Measurements from ENCODE around the gene CNKSR1. TPM values are rescaled to one million over a fixed set of nuclear protein-coding genes. Genes with fewer than 3 reads are reported as not detected.

The CNKSR1 gene
- total and polyA plus RNA-seq, 2 of the 8 experiments (the other 6 are each of a cell fraction or from before 2014, with no cell fraction given), result 13.9 to 14.5 TPM

- no peak for TF ChIP-seq TCF12 (IDR thresholded peaks at IDR 0.05; ENCODE audit: low read depth, low read length)
- POLR2A ChIA-PET (ENCODE audit: partially characterized antibody), result interaction anchor here (0.7 to 1.3 kb wide), 2 partner anchors 15 to 72 kb away, joined by 3 read pairs; partner anchors contain the start of gene CATSPER4
Observed at GRCh38 chr1:26175346-26175745, 1.9 kb upstream of the CNKSR1 start.

More at GRCh38 chr1:26175346-26175745, 1.9 kb upstream of the CNKSR1 start:
- WGBS, 2 experiments (ENCODE audit: extremely low coverage in 1 of 2, insufficient coverage in 1 of 2, insufficient read length in 1 of 2, insufficient replicate concordance in 2 of 2, low coverage in 1 of 2, low lambda C conversion rate in 2 of 2, missing lambda C conversion rate in 1 of 2), result 87% methylated on average over 3 of the region's 8 CpGs; no CpG with 5 or more reads in 1 of the 2 experiments
- Histone ChIP-seq H3K36me3 (ENCODE audit: control insufficient read depth in 2 of 4, insufficient read depth in 4 of 4, low read length in 3 of 4) (no peaks in the 10 kb centered on the region; a peak in 1 of 8 replicates), H3K4me1 (replicated peaks in 1 of 4; ENCODE audit: control insufficient read depth in 3 of 4, insufficient read depth in 4 of 4, low read length in 3 of 4) (peaks cover 0 to 6% (median 2%) of the 10 kb centered on the region in 4 experiments; a peak in 6 of 7 replicates), H3K9ac (replicated peaks in 1 of 4; ENCODE audit: extremely low read depth in 1 of 4, low read depth in 3 of 4, low read length in 3 of 4) (no peak overlapping the region), H3K18ac (ENCODE audit: extremely low read depth, low read length) (no peak overlapping the region), H3K4me2 (ENCODE audit: insufficient read depth in 1 of 2, low read depth in 2 of 2, low read length in 2 of 2) (no peak overlapping the region), H3K4me3 (ENCODE audit: extremely low read depth in 1 of 4, insufficient read depth in 2 of 4, low read depth in 3 of 4, low read length in 4 of 4) (no peak overlapping the region), H2BK15ac (ENCODE audit: low read length) (no peak overlapping the region), H4K20me1 (replicated peaks in 1 of 2; ENCODE audit: control insufficient read depth in 1 of 2, insufficient read depth in 2 of 2, low read length in 2 of 2) (peaks cover 2 to 4% of the 10 kb centered on the region in 2 experiments), H4K91ac (replicated peaks; ENCODE audit: insufficient read length, low read length) (no peak overlapping the region), H2BK12ac (ENCODE audit: low read depth, low read length) (no peak overlapping the region), H2AFZ (ENCODE audit: low read length) (no peak overlapping the region), H3K4ac (replicated peaks; ENCODE audit: insufficient read length, low read depth, low read length) (no peak overlapping the region), H2BK5ac (ENCODE audit: low read depth, low read length) (no peak overlapping the region), H3K27ac (ENCODE audit: low read depth, low read length) (no peak overlapping the region), H3K14ac (ENCODE audit: insufficient read length) (no peak overlapping the region), H3K27me3 (replicated peaks in 1 of 4; ENCODE audit: control insufficient read depth in 3 of 4, extremely low read depth in 1 of 4, insufficient read depth in 3 of 4, low read length in 3 of 4) (no peaks in the 10 kb centered on the region), H3K79me2 (ENCODE audit: control insufficient read depth in 1 of 2, insufficient read depth in 2 of 2, low read length in 2 of 2) (peaks cover 0 to 4% of the 10 kb centered on the region in 2 experiments; a peak in 2 of 4 replicates), H2AK5ac (ENCODE audit: low read depth, low read length) (no peak overlapping the region), H4K5ac (ENCODE audit: insufficient read length, low read depth, low read length) (no peak overlapping the region), H3K23ac (ENCODE audit: insufficient read length) (no peak overlapping the region), H3K56ac (replicated peaks; ENCODE audit: insufficient read length, low read depth, low read length) (no peak overlapping the region), H2BK120ac (replicated peaks; ENCODE audit: low read depth, low read length) (no peak overlapping the region), H3K9me3 (ENCODE audit: insufficient read depth in 2 of 2, low read depth in 1 of 2, low read length in 1 of 2) (no peaks in the 10 kb centered on the region), H3K79me1 (ENCODE audit: low read depth, low read length) (peaks cover 4% of the 10 kb centered on the region), H4K8ac (ENCODE audit: extremely low read depth, insufficient read depth, low read length) (no peak overlapping the region), H3K23me2 (ENCODE audit: low read depth, low read length) (peaks cover 3% of the 10 kb centered on the region; the same call in 1 of the 2 replicates), H2BK20ac (ENCODE audit: low read length) (no peak overlapping the region)
- CTCF ChIA-PET (ENCODE audit: partially characterized antibody), result interaction anchor here (2.6 to 16.2 kb wide), 3 partner anchors 10 to 59 kb away, joined by 9 to 159 read pairs (median 54); partner anchors contain the start of genes CATSPER4 and CEP85
- FAIRE-seq (no peak), DNase-seq (ENCODE audit: low read depth in 1 of 2, low spot score in 2 of 2) (no peak)
